CD4-positive, alpha-beta memory T cell (primary cell): ENCODE measurements around the gene PICALM. TPM values are rescaled to one million over a fixed set of nuclear protein-coding genes. Genes with fewer than 3 reads are reported as not detected.

Experiments
- CTCF ChIA-PET: fragments of 350-600 bp; sonication (Branson Sonifier 250); formaldehyde crosslinking; loops from one replicate; lab custom pipeline; 2021; ENCODE audit warnings: inconsistent platforms; ENCODE audit not compliant: partially characterized antibody; lab: Charles Lee
- POLR2A ChIA-PET: fragments of 350-600 bp; sonication (Branson Sonifier 250); formaldehyde crosslinking; loops from one replicate; lab custom pipeline; 2021; ENCODE audit not compliant: partially characterized antibody; lab: Charles Lee
- DNase-seq, 5 donors: peaks; one replicate each; pipeline versions ENCODE4 v3.0.0 to v3.0.0-alpha.2; 2020 to 2022; ENCODE audit warnings: mixed read lengths in 1 of 5
- H3K27ac ChIP-seq: one replicate; pipeline ENCODE4 v1.7.0; 2013; ENCODE audit warnings: low read depth, low read length
- H3K27me3 ChIP-seq: 2 replicates; pipeline ENCODE4 v1.7.0; 2013; ENCODE audit warnings: mild to moderate bottlenecking, low read length, moderate library complexity; ENCODE audit not compliant: insufficient read depth
- H3K36me3 ChIP-seq: 2 replicates; pipeline ENCODE4 v1.7.0; 2013; ENCODE audit warnings: mild to moderate bottlenecking, low read length, moderate library complexity; ENCODE audit not compliant: insufficient read depth
- H3K4me1 ChIP-seq: 2 replicates; pipeline ENCODE4 v1.7.0; 2013; ENCODE audit warnings: mild to moderate bottlenecking, low read length, moderate library complexity; ENCODE audit not compliant: insufficient read depth
- H3K4me3 ChIP-seq, 2 donors: one replicate each; pipeline ENCODE4 v1.7.0; 2013; ENCODE audit warnings: low read length in 2 of 2, mild to moderate bottlenecking in 1 of 2
- H3K9me3 ChIP-seq, 2 donors: one replicate each; pipeline ENCODE4 v1.7.0; 2013; ENCODE audit warnings: low read length in 2 of 2, control low read depth in 1 of 2; ENCODE audit not compliant: control insufficient read depth in 1 of 2
- H3K27ac Mint-ChIP-seq, 7 donors: one replicate each; pipeline ENCODE4 v1.8.0; 2020 to 2021; ENCODE audit warnings: mixed read lengths in 7 of 7, mild to moderate bottlenecking in 6 of 7, inconsistent platforms in 3 of 7, moderate library complexity in 3 of 7
- H3K27me3 Mint-ChIP-seq, 2 donors: one replicate each; pipeline ENCODE4 v1.8.0; 2020 to 2021; ENCODE audit warnings: mixed read lengths in 2 of 2
- H3K36me3 Mint-ChIP-seq, 2 donors: one replicate each; pipeline ENCODE4 v1.8.0; 2020 to 2021; ENCODE audit warnings: mixed read lengths in 2 of 2, inconsistent platforms in 1 of 2, mild to moderate bottlenecking in 1 of 2
- H3K4me1 Mint-ChIP-seq, 4 donors: one replicate each; pipeline ENCODE4 v1.8.0; 2020 to 2021; ENCODE audit warnings: mixed read lengths in 4 of 4, mild to moderate bottlenecking in 1 of 4
- H3K4me3 Mint-ChIP-seq, 8 donors: one replicate each; pipeline ENCODE4 v1.8.0; 2020 to 2021; ENCODE audit warnings: mixed read lengths in 8 of 8, mild to moderate bottlenecking in 7 of 8, moderate library complexity in 6 of 8, inconsistent platforms in 3 of 8
- H3K9me3 Mint-ChIP-seq, 8 donors: one replicate each; pipeline ENCODE4 v1.8.0; 2020 to 2021; ENCODE audit warnings: mixed read lengths in 8 of 8, mild to moderate bottlenecking in 5 of 8, inconsistent platforms in 3 of 8, moderate library complexity in 1 of 8
- intact Hi-C: fragments of 100-400 bp; cut with micrococcal nuclease; formaldehyde crosslinking; loops from one replicate; pipeline ENCODE4 v1.15.1; 2023
- polyA plus RNA-seq, 2 donors: library from polyadenylated mRNA; unstranded; fragments of 300-500 nt; fragmentation: Illumina TruSeq; gene quantifications; one replicate each; pipeline ENCODE4 v1.2.3, GENCODE V29; 2021
- total RNA-seq, 2 experiments: library from RNA; stranded (reverse); gene quantifications; one replicate each; pipeline ENCODE4 v1.2.3, GENCODE V29; 2021

PICALM gene
- total and polyA plus RNA-seq, 4 experiments from 2014 or later, result 15.3 to 138 (median 76.8) TPM

DNA sequence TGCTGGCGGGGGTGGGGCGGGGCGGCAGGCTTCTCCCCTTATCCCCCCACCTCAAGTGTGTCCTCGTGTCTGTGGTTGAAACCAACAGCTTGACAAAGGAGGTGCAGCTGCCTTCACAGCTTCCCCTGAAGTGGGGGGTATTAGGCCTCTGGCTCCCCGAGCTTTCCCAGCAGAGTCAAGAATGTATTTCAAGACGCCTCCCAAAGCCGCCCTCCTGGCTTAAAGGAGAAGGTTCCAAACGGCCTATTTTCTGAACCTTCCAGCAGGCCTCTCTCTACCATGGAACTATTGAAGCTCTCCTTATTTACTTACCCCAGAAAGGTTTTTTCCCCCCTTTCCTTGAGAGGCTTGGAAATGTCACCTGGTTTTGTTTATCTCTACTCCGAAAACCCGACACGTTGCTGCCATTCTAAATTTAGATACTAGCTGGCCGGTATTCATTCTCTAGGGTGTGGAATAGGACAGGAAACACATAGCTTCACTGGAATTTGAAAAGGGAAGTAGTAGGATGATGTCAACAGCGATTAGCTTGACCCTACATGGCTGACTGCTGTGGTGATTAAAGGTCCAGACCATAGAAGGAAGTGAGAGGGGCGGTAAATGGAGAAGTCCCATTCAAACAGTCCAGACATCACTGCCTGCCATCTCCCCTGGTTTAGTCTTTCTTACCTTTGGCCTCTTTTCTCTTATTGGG lies 671 bp upstream of the PICALM start:
- Histone ChIP-seq H3K27me3 (no peaks in the 10 kb centered on the region), H3K4me1 (peaks cover 26% of the 10 kb centered on the region), H3K9me3 (no peaks in the 10 kb centered on the region), H3K27ac (peak overlapping the region; percentile 81), H3K4me3 (peak overlapping the region; percentile 18 to 34), H3K36me3 (no peaks in the 10 kb centered on the region)
- no peak for DNase-seq
- H3K9me3 Mint-ChIP-seq, result no peaks in the 10 kb centered on the region
- CTCF ChIA-PET, result interaction anchor here (0.9 to 4.0 kb wide), 6 partner anchors 19 to 215 kb away, joined by 3 to 45 read pairs (median 5); partner anchors contain the start of gene CCDC83
- peak overlapping the region; percentile 89 to 98 (median 92) for H3K27ac Mint-ChIP-seq
- peaks cover 0 to 2% of the 10 kb centered on the region in 2 donors for H3K27me3 Mint-ChIP-seq
- peaks cover 0 to 24% of the 10 kb centered on the region in 2 donors for H3K36me3 Mint-ChIP-seq
- POLR2A ChIA-PET, result interaction anchor here (0.5 to 3.9 kb wide), 23 partner anchors 9 to 441 kb away, joined by 3 to 40 read pairs (median 6); partner anchors contain the start of genes EED, HIKESHI, TMEM126A and TMEM126B
- intact Hi-C loops, result loop anchor here (1.0 to 5.0 kb wide), 8 partner anchors 27 to 441 kb away; partner anchors contain the start of genes CREBZF, EED, HIKESHI and TMEM126B
- peak overlapping the region; percentile 74 to 99 (median 94) for H3K4me3 Mint-ChIP-seq
- H3K4me1 Mint-ChIP-seq, result peaks cover 15 to 41% (median 24%) of the 10 kb centered on the region in 4 donors

DNA sequence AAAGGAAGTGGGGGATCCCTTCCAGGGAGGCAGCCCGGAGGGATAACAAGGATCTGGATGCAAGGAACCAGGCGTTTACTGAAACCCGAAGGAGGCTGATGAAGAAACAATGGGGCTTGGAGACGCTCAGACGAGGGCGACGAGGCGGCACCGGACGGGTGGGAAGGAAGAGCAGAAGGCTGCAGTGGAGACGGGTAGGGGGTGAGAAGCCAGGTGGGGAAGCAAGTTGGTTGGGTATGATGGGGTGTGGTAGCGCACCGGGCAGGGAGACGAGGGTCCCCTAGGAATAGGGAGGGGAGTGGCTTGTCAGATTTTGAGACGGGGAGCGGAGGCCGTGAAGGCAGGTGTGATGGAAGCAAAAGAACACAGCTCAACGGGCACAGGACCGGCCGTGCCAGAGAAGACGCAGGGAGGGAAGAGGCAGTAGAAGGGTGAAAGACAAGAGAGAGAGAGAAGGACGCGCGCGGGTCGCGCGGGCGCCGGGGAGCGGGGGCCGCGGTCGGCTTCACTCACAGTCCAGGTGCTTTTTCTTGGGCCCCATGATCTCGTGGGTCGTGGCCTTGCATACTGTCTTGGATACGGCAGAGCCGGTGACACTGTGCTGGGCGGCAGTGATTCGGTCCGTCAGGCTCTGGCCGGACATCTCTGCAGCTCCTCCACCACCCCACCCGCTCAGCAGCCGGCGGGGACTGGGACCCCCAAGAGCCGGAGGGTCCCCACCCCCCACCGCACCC lies 579 bp downstream of the PICALM start:
- H3K4me3 ChIP-seq, result peak overlapping the region; percentile 32 to 92
- peak overlapping the region; percentile 81 for H3K27ac ChIP-seq
- H3K27ac Mint-ChIP-seq, result peak overlapping the region; percentile 89 to 98 (median 96)
- intact Hi-C loops, result loop anchor here (2.0 to 5.0 kb wide), 4 partner anchors 234 to 404 kb away; partner anchors contain the start of genes CREBZF and HIKESHI
- peaks cover 0 to 24% of the 10 kb centered on the region in 2 donors for H3K36me3 Mint-ChIP-seq
- H3K4me1 ChIP-seq, result peaks cover 39% of the 10 kb centered on the region
- no peaks in the 10 kb centered on the region for H3K9me3 ChIP-seq
- H3K27me3 Mint-ChIP-seq, result peaks cover 0 to 1% of the 10 kb centered on the region in 2 donors
- H3K36me3 ChIP-seq, result no peaks in the 10 kb centered on the region
- POLR2A ChIA-PET, result interaction anchor here (0.6 to 3.9 kb wide), 25 partner anchors 8 to 440 kb away, joined by 3 to 40 read pairs (median 5); partner anchors contain the start of genes CCDC83, EED, HIKESHI and TMEM126A
- H3K4me1 Mint-ChIP-seq, result peaks cover 20 to 53% (median 33%) of the 10 kb centered on the region in 4 donors
- no peaks in the 10 kb centered on the region for H3K9me3 Mint-ChIP-seq
- CTCF ChIA-PET, result interaction anchor here (0.5 to 4.0 kb wide), 13 partner anchors 10 to 213 kb away, joined by 3 to 45 read pairs (median 4); partner anchors contain the start of gene CCDC83
- peak overlapping the region; percentile 93 to 99 (median 98) for H3K4me3 Mint-ChIP-seq
- H3K27me3 ChIP-seq, result no peaks in the 10 kb centered on the region
- DNase-seq, result peak in 4 of 5 donors; percentile 37 to 70 (median 44)

DNA sequence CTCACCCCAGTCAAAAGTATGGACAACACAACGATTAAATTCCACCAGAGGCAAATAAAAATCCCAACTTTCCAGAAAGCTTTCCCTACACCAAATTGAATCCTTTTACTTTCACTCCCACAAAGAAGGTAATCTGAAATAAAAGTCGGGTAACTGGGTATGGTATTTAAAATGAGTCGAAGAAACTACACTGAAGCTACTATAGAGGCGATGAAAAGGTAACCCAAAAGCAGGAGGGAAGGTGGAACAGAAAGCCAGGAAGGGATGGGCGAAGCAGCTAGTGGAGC lies 1.1 kb downstream of the PICALM start:
- Mint-ChIP-seq H3K4me1 (peaks cover 22 to 58% (median 35%) of the 10 kb centered on the region in 4 donors), H3K4me3 (peak overlapping the region; percentile 93 to 99 (median 98)), H3K9me3 (no peaks in the 10 kb centered on the region), H3K36me3 (peaks cover 0 to 24% of the 10 kb centered on the region in 2 donors), H3K27me3 (no peaks in the 10 kb centered on the region), H3K27ac (peak overlapping the region; percentile 89 to 98 (median 96))
- Histone ChIP-seq H3K27me3 (no peaks in the 10 kb centered on the region), H3K4me1 (peaks cover 44% of the 10 kb centered on the region), H3K9me3 (no peaks in the 10 kb centered on the region), H3K36me3 (no peaks in the 10 kb centered on the region), H3K27ac (peak overlapping the region; percentile 81), H3K4me3 (peak overlapping the region; percentile 32 to 92)
- intact Hi-C loops, result loop anchor here (2.0 to 5.0 kb wide), 4 partner anchors 235 to 403 kb away; partner anchors contain the start of genes CREBZF and HIKESHI
- DNase-seq, result no peak
- POLR2A ChIA-PET, result interaction anchor here (0.8 to 3.9 kb wide), 17 partner anchors 10 to 420 kb away, joined by 3 to 40 read pairs (median 7); partner anchors contain the start of genes CCDC83, EED and TMEM126A
- CTCF ChIA-PET, result interaction anchor here (0.5 to 4.0 kb wide), 11 partner anchors 9 to 148 kb away, joined by 3 to 45 read pairs (median 4); no protein-coding TSS in a partner anchor

DNA sequence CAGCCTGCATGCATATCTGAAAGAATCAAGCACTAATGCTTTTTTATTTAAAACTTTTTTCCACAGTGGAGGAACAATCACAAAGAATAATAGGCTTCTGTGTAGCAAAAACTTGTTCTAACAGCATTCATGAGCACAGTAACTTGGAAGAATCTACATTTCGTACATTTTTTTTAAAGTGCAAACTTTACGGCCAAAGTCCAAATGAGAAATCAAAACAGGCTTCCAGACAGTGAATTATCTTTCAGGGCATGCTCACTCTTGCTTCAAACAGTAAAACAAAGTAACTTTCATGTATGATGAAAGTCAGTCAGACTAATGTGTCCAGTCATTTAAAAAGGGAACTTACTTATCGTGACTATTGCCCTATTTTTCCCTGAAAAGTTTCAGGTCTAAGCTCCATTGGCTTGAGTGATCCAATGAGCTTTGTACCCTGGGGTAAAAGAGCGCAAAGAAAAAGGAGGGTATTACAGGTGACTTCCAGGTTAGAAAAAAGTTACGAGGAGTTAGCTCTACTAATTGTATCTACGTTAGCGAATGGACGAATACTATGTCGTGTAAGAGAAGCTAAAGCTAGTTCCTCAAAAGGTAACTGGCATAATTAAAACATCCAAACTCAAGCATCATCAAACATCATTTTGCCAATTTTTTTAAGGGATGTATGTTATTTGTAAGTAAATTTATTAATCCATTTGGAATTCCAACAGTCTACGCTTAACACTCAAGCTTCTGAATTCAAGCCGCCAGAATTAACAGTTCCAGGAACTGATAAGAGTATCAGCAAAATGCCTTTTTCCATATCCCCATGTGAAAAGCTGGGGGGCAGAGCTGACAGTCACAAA lies 1.7 kb downstream of the PICALM start:
- intact Hi-C loops, result loop anchor here (5.0 kb wide), 2 partner anchors 245 to 315 kb away; no protein-coding TSS in a partner anchor
- H3K36me3 Mint-ChIP-seq, result peaks cover 0 to 24% of the 10 kb centered on the region in 2 donors
- peaks cover 25 to 63% (median 39%) of the 10 kb centered on the region in 4 donors for H3K4me1 Mint-ChIP-seq
- no peaks in the 10 kb centered on the region for H3K27me3 Mint-ChIP-seq
- ChIA-PET POLR2A (interaction anchor here (0.5 to 3.9 kb wide), 14 partner anchors 9 to 419 kb away, joined by 3 to 40 read pairs (median 9); partner anchors contain the start of genes CCDC83, EED and TMEM126A), CTCF (interaction anchor here (0.8 to 4.0 kb wide), 11 partner anchors 9 to 148 kb away, joined by 3 to 45 read pairs (median 4); no protein-coding TSS in a partner anchor)
- peak in 1 of 5 donors; percentile 34 for DNase-seq
- H3K27me3 ChIP-seq, result no peaks in the 10 kb centered on the region
- H3K4me1 ChIP-seq, result peaks cover 50% of the 10 kb centered on the region
- H3K4me3 ChIP-seq, result peak overlapping the region; percentile 32 to 92
- H3K27ac Mint-ChIP-seq, result peak overlapping the region; percentile 89 to 98 (median 96)
- peak overlapping the region; percentile 93 to 99 (median 98) for H3K4me3 Mint-ChIP-seq
- no peaks in the 10 kb centered on the region for H3K9me3 ChIP-seq
- no peaks in the 10 kb centered on the region for H3K9me3 Mint-ChIP-seq
- peak overlapping the region; percentile 81 for H3K27ac ChIP-seq
- H3K36me3 ChIP-seq, result no peaks in the 10 kb centered on the region

DNA sequence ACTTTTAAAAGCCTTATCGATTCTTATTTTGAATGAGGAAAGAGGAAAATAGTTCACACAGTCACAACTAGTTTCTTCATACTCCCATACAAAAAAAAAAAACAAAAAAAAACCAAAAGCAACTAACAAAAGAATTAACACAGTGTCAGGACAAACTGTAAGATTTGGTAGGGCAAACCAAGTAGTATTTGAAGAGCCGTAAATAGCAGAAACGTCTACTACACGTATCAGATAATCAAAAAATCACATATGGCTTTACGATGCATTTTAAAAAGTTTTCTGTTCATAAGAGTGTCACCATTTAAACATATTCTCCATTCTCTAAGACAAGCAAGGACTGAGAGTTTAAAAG lies 2.3 kb downstream of the PICALM start:
- peak overlapping the region; percentile 93 to 99 (median 98) for H3K4me3 Mint-ChIP-seq
- Histone ChIP-seq H3K36me3 (no peaks in the 10 kb centered on the region), H3K27ac (peak overlapping the region; percentile 81), H3K9me3 (no peaks in the 10 kb centered on the region), H3K4me1 (peaks cover 56% of the 10 kb centered on the region), H3K27me3 (no peaks in the 10 kb centered on the region), H3K4me3 (peak overlapping the region; percentile 32 to 92)
- peak overlapping the region; percentile 89 to 98 (median 96) for H3K27ac Mint-ChIP-seq
- ChIA-PET CTCF (interaction anchor here (1.3 to 4.0 kb wide), 6 partner anchors 24 to 132 kb away, joined by 3 to 45 read pairs (median 6); no protein-coding TSS in a partner anchor), POLR2A (interaction anchor here (1.0 to 3.9 kb wide), 4 partner anchors 13 to 136 kb away, joined by 4 to 30 read pairs (median 17); no protein-coding TSS in a partner anchor)
- H3K4me1 Mint-ChIP-seq, result peaks cover 29 to 68% (median 44%) of the 10 kb centered on the region in 4 donors
- H3K36me3 Mint-ChIP-seq, result peaks cover 0 to 26% of the 10 kb centered on the region in 2 donors
- intact Hi-C loops, result loop anchor here (5.0 kb wide), 2 partner anchors 244 to 314 kb away; no protein-coding TSS in a partner anchor
- H3K27me3 Mint-ChIP-seq, result no peaks in the 10 kb centered on the region
- no peaks in the 10 kb centered on the region for H3K9me3 Mint-ChIP-seq
- DNase-seq, result no peak

DNA sequence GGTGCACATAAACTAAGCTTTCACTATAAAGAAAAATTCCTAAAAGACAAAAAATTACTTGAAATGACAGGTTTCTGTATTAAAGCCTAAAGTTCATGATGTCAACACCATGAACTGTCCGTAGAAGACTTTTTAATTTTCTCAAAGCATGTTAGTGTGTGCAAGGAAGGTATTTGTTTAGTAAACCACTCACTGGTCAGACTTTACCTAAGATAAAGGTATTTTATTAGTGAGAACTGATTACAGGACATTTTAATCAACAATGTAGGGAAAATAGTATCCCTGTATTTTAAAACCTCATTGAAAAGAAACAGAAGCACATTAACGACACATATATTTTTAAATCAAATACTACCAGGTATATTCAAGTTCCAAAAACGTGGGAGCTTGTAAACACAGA lies 2.9 kb downstream of the PICALM start:
- peak overlapping the region; percentile 93 to 99 (median 98) for H3K4me3 Mint-ChIP-seq
- no peaks in the 10 kb centered on the region for H3K9me3 ChIP-seq
- peak overlapping the region; percentile 81 for H3K27ac ChIP-seq
- CTCF ChIA-PET, result interaction anchor here (0.6 to 2.9 kb wide), 3 partner anchors 24 to 171 kb away, joined by 3 to 11 read pairs (median 7); no protein-coding TSS in a partner anchor
- no peaks in the 10 kb centered on the region for H3K27me3 ChIP-seq
- no peaks in the 10 kb centered on the region for H3K36me3 ChIP-seq
- POLR2A ChIA-PET, result no interaction called here
- no peaks in the 10 kb centered on the region for H3K27me3 Mint-ChIP-seq
- H3K27ac Mint-ChIP-seq, result peak overlapping the region; percentile 89 to 98 (median 96)
- peaks cover 0 to 26% of the 10 kb centered on the region in 2 donors for H3K36me3 Mint-ChIP-seq
- H3K9me3 Mint-ChIP-seq, result no peaks in the 10 kb centered on the region
- no peak for DNase-seq
- intact Hi-C loops, result loop anchor here (5.0 kb wide), 2 partner anchors 244 to 314 kb away; no protein-coding TSS in a partner anchor
- peak overlapping the region; percentile 32 to 92 for H3K4me3 ChIP-seq
- H3K4me1 Mint-ChIP-seq, result peaks cover 34 to 74% (median 50%) of the 10 kb centered on the region in 4 donors
- H3K4me1 ChIP-seq, result peaks cover 62% of the 10 kb centered on the region
